HepG2 (cell line): ENCODE results near the gene KCND3. TPM values are rescaled to one million over a fixed set of nuclear protein-coding genes. Genes with fewer than 3 reads are reported as not detected.

ENCODE experiments used
- ATAC-seq: fragments of 200-7000 bp; cut with Tn5 transposase; 3 replicates; pipeline ENCODE4 v1.9.1; 2020; ENCODE audit warnings: mild to moderate bottlenecking, moderate library complexity
- BruUV-seq: library from RNA; stranded (reverse); fragments of 400-500 nt; replicated peaks from 2 replicates; lab custom pipeline; 2021; lab: Mats Ljungman, UMichigan
- CTCF ChIA-PET: fragments of 300-600 bp; formaldehyde crosslinking; extraction: SDS; loops from one replicate; lab custom pipeline; 2021; ENCODE audit warnings: low total read pairs, inconsistent platforms, low intra/inter-chr PET ratio; lab: Yijun Ruan, JAX
- POLR2A ChIA-PET: fragments of 350-600 bp; sonication (Branson Sonifier 250); formaldehyde crosslinking; loops from one replicate; lab custom pipeline; 2020; ENCODE audit warnings: antibody characterized with exemption, inconsistent platforms; lab: Yijun Ruan, JAX
- DNase-seq: peaks from one replicate; pipeline ENCODE4 v3.0.0-alpha.2; 2015; ENCODE audit warnings: low spot score
- FAIRE-seq: peaks from 3 replicates; lab custom pipeline; 2011; peaks lifted over from hg19 to GRCh38; lab: Jason Lieb, UNC
- H2AFZ ChIP-seq: one replicate; pipeline ENCODE4 v1.6.1; 2011; ENCODE audit warnings: low read length, inconsistent platforms
- H3K27ac ChIP-seq: fragments of 300-600 bp; 3 replicates; pipeline ENCODE4 v1.8.0; 2011; ENCODE audit warnings: mixed run types, mild to moderate bottlenecking, mixed read lengths, low read length, inconsistent platforms; ENCODE audit not compliant: insufficient read depth; ENCODE audit errors: extremely low read length
- H3K27me3 ChIP-seq, 2 experiments: fragments of 200-600 bp in 1 of 2; 2 replicates in 1 of 2; 3 replicates in 1 of 2; pipeline versions ENCODE4 v1.6.0 to v1.8.0; 2011; ENCODE audit warnings: low read length in 2 of 2, mild to moderate bottlenecking in 2 of 2, moderate library complexity in 2 of 2, inconsistent platforms in 1 of 2; ENCODE audit not compliant: insufficient read depth in 2 of 2, control insufficient read depth in 1 of 2
- H3K36me3 ChIP-seq, 2 experiments: fragments of 200-600 bp in 1 of 2; replicated peaks in 1 of 2; 2 replicates in 1 of 2; 3 replicates in 1 of 2; pipeline versions ENCODE4 v1.5.1 to v1.8.0; 2011; ENCODE audit warnings: low read length in 2 of 2, inconsistent platforms in 1 of 2; ENCODE audit not compliant: insufficient read depth in 2 of 2, control insufficient read depth in 1 of 2
- H3K4me1 ChIP-seq: 2 replicates; pipeline ENCODE4 v1.5.1; 2012; ENCODE audit warnings: low read length, inconsistent platforms; ENCODE audit not compliant: insufficient read depth
- H3K4me2 ChIP-seq: 2 replicates; pipeline ENCODE4 v1.6.0; 2011; ENCODE audit warnings: low read depth, low read length, inconsistent platforms
- H3K4me3 ChIP-seq, 3 experiments: fragments of 200-600 bp in 1 of 3; sonication (generic), shearing (Covaris generic) in 1 of 3; replicated peaks in 1 of 3; 2 replicates each; pipeline ENCODE4 v1.5.1; 2011 to 2016; ENCODE audit warnings: low read length in 3 of 3, inconsistent platforms in 2 of 3, low read depth in 2 of 3, mild to moderate bottlenecking in 2 of 3, control low read depth in 1 of 3, mixed read lengths in 1 of 3; ENCODE audit not compliant: insufficient read depth in 1 of 3
- H3K79me2 ChIP-seq: one replicate; pipeline ENCODE4 v1.6.1; 2011; ENCODE audit warnings: low read length, inconsistent platforms; ENCODE audit not compliant: insufficient read depth
- H3K9ac ChIP-seq: 2 replicates; pipeline ENCODE4 v1.6.0; 2011; ENCODE audit warnings: mild to moderate bottlenecking, low read depth, low read length, inconsistent platforms; ENCODE audit not compliant: insufficient read depth
- H3K9me3 ChIP-seq: 2 replicates; pipeline ENCODE4 v1.5.1; 2012; ENCODE audit warnings: mild to moderate bottlenecking, low read length
- H4K20me1 ChIP-seq: 2 replicates; pipeline ENCODE4 v1.6.0; 2011; ENCODE audit warnings: inconsistent platforms, mild to moderate bottlenecking, low read length, moderate library complexity; ENCODE audit not compliant: insufficient read depth
- CCDC6 ChIP-seq: sonication (generic); formaldehyde crosslinking; IDR thresholded peaks from 2 replicates; pipeline ENCODE4 v1.8.1; 2022; ENCODE audit warnings: mild to moderate bottlenecking, missing genetic modification reagents, moderate library complexity
- MIER2 ChIP-seq: IDR thresholded peaks from 2 replicates; pipeline ENCODE4 v1.6.1; 2016; ENCODE audit warnings: missing biosample characterization, missing genetic modification reagents
- PCBP2 ChIP-seq: fragments of 200-400 bp; formaldehyde crosslinking; optimal IDR thresholded peaks from 2 replicates; pipeline ENCODE3; 2018; ENCODE audit warnings: low read length, low read depth; ENCODE audit not compliant: poor library complexity, severe bottlenecking
- REST ChIP-seq, 2 experiments: IDR thresholded peaks; 2 replicates each; pipeline ENCODE4 v1.6.1; 2011 to 2012; ENCODE audit warnings: low read length in 2 of 2, borderline replicate concordance in 1 of 2, low read depth in 1 of 2, mild to moderate bottlenecking in 1 of 2, moderate library complexity in 1 of 2
- ZNF547 ChIP-seq: sonication (generic); formaldehyde crosslinking; IDR thresholded peaks from 2 replicates; pipeline ENCODE4 v1.5.1; 2020; ENCODE audit warnings: mild to moderate bottlenecking, missing genetic modification reagents
- WGBS: methylation state at CpG from one replicate; pipeline ENCODE4 v1.1.6; 2017; ENCODE audit warnings: low lambda C conversion rate; 5-methylcytosine and 5-hydroxymethylcytosine counted together
- in situ Hi-C: cut with HindIII; loops from 2 replicates; pipeline ENCODE4 v1.10.0; 2017; ENCODE audit warnings: low pct_unique_long_range_greater_than_20kb; ENCODE audit not compliant: extremely low pct_ligation_motif_present
- intact Hi-C: fragments of 100-400 bp; cut with micrococcal nuclease; formaldehyde crosslinking; loops from one replicate; pipeline ENCODE4 v1.10.0; 2022; ENCODE audit not compliant: unreplicated experiment
- polyA plus RNA-seq, 8 experiments: library from polyadenylated mRNA; depleted of rRNA in 3 of 8; stranded (reverse) in 7 of 8; unstranded in 1 of 8; fragments of >200 nt; fragmentation: Illumina TruSeq in 4 of 8; extraction: Trizol in 4 of 8; gene quantifications; 2 replicates each; pipeline versions ENCODE4 v1.2.1 to v1.2.3, GENCODE V29; 2011 to 2016; ENCODE audit warnings: low read depth in 4 of 8, missing spikeins in 1 of 8, mixed read lengths in 1 of 8; ENCODE audit not compliant: insufficient read depth in 1 of 8
- total RNA-seq, 5 experiments: library from RNA; depleted of rRNA; stranded (reverse); fragments of >200 nt; fragmentation: Illumina TruSeq; extraction: Trizol; gene quantifications; 2 replicates each; pipeline ENCODE4 v1.2.3, GENCODE V29; 2016; ENCODE audit warnings: low read depth in 1 of 5

The KCND3 gene
- total and polyA plus RNA-seq, 2 of the 13 experiments (the other 11 are each of a cell fraction or from before 2014, with no cell fraction given), result 0.04 TPM; not detected in 1

GRCh38 chr1:111864862-111865261, 124.6 kb downstream of the KCND3 start:
- intact Hi-C loops (no loop called here), in situ Hi-C loops (no loop called here)
- Histone ChIP-seq H3K4me1 (no peaks in the 10 kb centered on the region), H4K20me1 (no peaks in the 10 kb centered on the region), H3K9ac (no peak overlapping the region), H3K79me2 (no peaks in the 10 kb centered on the region), H2AFZ (no peak overlapping the region), H3K4me2 (no peak overlapping the region), H3K4me3 (no peak overlapping the region), H3K27ac (no peak overlapping the region), H3K36me3 (no peaks in the 10 kb centered on the region), H3K27me3 (no peaks in the 10 kb centered on the region), H3K9me3 (no peaks in the 10 kb centered on the region)
- peak; percentile 51 to 88 for TF ChIP-seq REST (IDR thresholded peaks at IDR 0.05; ENCODE audit: borderline replicate concordance in 1 of 2, low read depth in 1 of 2, low read length in 2 of 2)
- no peak for TF ChIP-seq PCBP2
- TF ChIP-seq MIER2, result peak; percentile 90
- no peak for ATAC-seq
- BruUV-seq, result no TSS peak
- 3% methylated on average over 3 of the region's 3 CpGs for WGBS
- ChIA-PET CTCF (no interaction called here), POLR2A (no interaction called here)
- no peak for DNase-seq
- FAIRE-seq, result no peak

- no peaks in the 10 kb centered on the region for H3K36me3 ChIP-seq
- in situ Hi-C loops, result no loop called here
- no peak overlapping the region for H3K4me3 ChIP-seq
- no peak overlapping the region for H2AFZ ChIP-seq
- no peak overlapping the region for H3K9ac ChIP-seq
- ChIA-PET CTCF (no interaction called here), POLR2A (no interaction called here)
- no peaks in the 10 kb centered on the region for H3K9me3 ChIP-seq
- DNase-seq, result no peak
- no peaks in the 10 kb centered on the region for H3K79me2 ChIP-seq
- H3K4me2 ChIP-seq, result no peak overlapping the region
- BruUV-seq, result no TSS peak
- WGBS, result 2% methylated on average over 3 of the region's 3 CpGs
- no peak overlapping the region for H3K27ac ChIP-seq
- no peaks in the 10 kb centered on the region for H3K4me1 ChIP-seq
- no peak for ATAC-seq
- no peaks in the 10 kb centered on the region for H4K20me1 ChIP-seq
- intact Hi-C loops, result no loop called here
- H3K27me3 ChIP-seq, result no peaks in the 10 kb centered on the region
- TF ChIP-seq CCDC6 (CRISPR knock-in tag) (no peak), ZNF547 (no peak)
- FAIRE-seq, result no peak
Measured at GRCh38 chr1:111863401-111863800, 126.1 kb downstream of the KCND3 start.
